Heart right ventricle (tissue), 16 donors: ENCODE results near the gene MGAT3. TPM values are rescaled to one million over a fixed set of nuclear protein-coding genes. Genes with fewer than 3 reads are reported as not detected.

Experiments
- ATAC-seq, 8 donors: fragments of 200-7000 bp; cut with Tn5 transposase; one replicate each; pipeline ENCODE4 v1.9.1; 2020; ENCODE audit warnings: mild to moderate bottlenecking in 8 of 8, moderate library complexity in 8 of 8, moderate number of reproducible peaks in 1 of 8
- DNase-seq, 2 donors: peaks; one replicate each; pipeline ENCODE4 v3.0.0-alpha.2; 2020
- H3K27ac ChIP-seq, 10 donors: fragments of 200-600 bp; sonication (generic) in 2 of 10; one replicate each; pipeline versions ENCODE4 v1.5.0 to v1.8.0; 2020 to 2022; ENCODE audit warnings: mild to moderate bottlenecking in 3 of 10
- H3K27me3 ChIP-seq, 7 donors: fragments of 200-600 bp; one replicate each; pipeline ENCODE4 v1.8.0; 2021 to 2022; ENCODE audit warnings: mild to moderate bottlenecking in 2 of 7
- H3K36me3 ChIP-seq, 9 donors: fragments of 200-600 bp; sonication (generic) in 1 of 9; one replicate each; pipeline versions ENCODE4 v1.5.0 to v1.8.0; 2020 to 2022; ENCODE audit warnings: mild to moderate bottlenecking in 2 of 9
- H3K4me1 ChIP-seq, 9 donors: fragments of 200-600 bp; sonication (generic) in 1 of 9; one replicate each; pipeline versions ENCODE4 v1.5.0 to v1.8.0; 2020 to 2022; ENCODE audit warnings: mild to moderate bottlenecking in 4 of 9
- H3K4me3 ChIP-seq, 10 donors: fragments of 200-600 bp; sonication (generic) in 2 of 10; one replicate each; pipeline versions ENCODE4 v1.5.0 to v1.8.0; 2020 to 2022; ENCODE audit warnings: mild to moderate bottlenecking in 7 of 10, moderate library complexity in 2 of 10
- H3K9me3 ChIP-seq, 11 donors: fragments of 200-600 bp in 10 of 11; sonication (generic) in 2 of 11; one replicate each; pipeline versions ENCODE4 v1.5.0 to v1.8.0; 2013 to 2022; ENCODE audit warnings: mild to moderate bottlenecking in 2 of 11, control low read depth in 1 of 11, moderate library complexity in 1 of 11
- CTCF ChIP-seq, 9 donors: fragments of 200-600 bp; sonication (generic) in 2 of 9; IDR thresholded peaks; one replicate each; pipeline versions ENCODE4 v1.5.0 to v1.8.0; 2021 to 2022; ENCODE audit warnings: antibody characterized with exemption in 9 of 9, mild to moderate bottlenecking in 5 of 9, moderate library complexity in 1 of 9
- WGBS, 2 donors: extraction: QIAGEN DNeasy Blood & Tissue Kit; methylation state at CpG; one replicate each; pipeline ENCODE4 v1.1.7; 2013; ENCODE audit warnings: inconsistent platforms in 1 of 2; 5-methylcytosine and 5-hydroxymethylcytosine counted together
- intact Hi-C, 10 donors: fragments of 100-400 bp; cut with DNase I; formaldehyde crosslinking; loops; one replicate each; pipeline versions ENCODE4 v1.11.1 to v1.14.2; 2022
- polyA plus RNA-seq, 2 donors: library from polyadenylated mRNA; stranded (reverse); fragments of 200-250 nt; gene quantifications; one replicate each; pipeline ENCODE4 v1.2.3, GENCODE V29; 2013
- total RNA-seq, 10 donors: library from RNA; stranded (reverse); fragmentation: NEBNext Ultra II Directional in 3 of 10; extraction: Animal tissue kit (Norgen Biotek cat#: 25700) in 3 of 10; gene quantifications; one replicate each; pipeline versions ENCODE4 v1.2.1 to v1.2.4, GENCODE V29; 2021 to 2023
- donor health status: Arrhythmogenic right ventricular cardiomyopathy.
- donor health status: ischemic (EF 13 %, LVEDD 7.1; RV severe dilation, severe dysfunction).
- donor health status: healthy with polysubstance abuse.
- donor health status: DM: no; HTN: yes; CAD: no.
- donor health status: DM: no; HTN: no; CAD: no.
- donor health status: ischemic (EF 25% LVEDD 6.9; RV normal size, moderate dysfunction).
- donor health status: ischemic (EF 25% LVEDD 5.7; RV mildly dilated, moderate dysfunction).
- donor health status: healthy.
- donor health status: DM: yes; HTN: yes; CAD: no.
- donor health status: Ischemic cardiomyopathy.
- donor health status: ischemic (EF 35%, LVEDD 5.7; RV mildly dilated, moderate dysfunction).
- donor health status: nonischemic (EF 11% LVEDD 7.7; RV severe dilation, severe dysfunction).
- donor health status: DM: yes; HTN: yes; CAD: no.
- donor health status: PGD.
- donor health status: ischemic (EF 29% LVEDD 5.4; RV normal size, mild dysfunction).
- donor health status: nonischemic (EF 23%, LVEDD 6.1; RV moderate dilation, normal function).

The MGAT3 gene
- total and polyA plus RNA-seq, 12 donors = 1.8 to 14.0 (median 3.9) TPM

GRCh38 chr22:39487826-39488520 lies 31.2 kb downstream of the MGAT3 start:
- no peak for TF ChIP-seq CTCF (IDR thresholded peaks at IDR 0.05)
- DNase-seq = no peak
- peaks cover 0 to 25% (median 4%) of the 10 kb centered on the region in 9 donors for H3K4me1 ChIP-seq
- no peaks in the 10 kb centered on the region for H3K9me3 ChIP-seq
- H3K27me3 ChIP-seq = no peaks in the 10 kb centered on the region
- ATAC-seq = no peak
- WGBS, 2 donors = 97% methylated on average over 70 of the region's 70 CpGs
- peaks cover 0 to 16% (median 0%) of the 10 kb centered on the region in 9 donors for H3K36me3 ChIP-seq
- intact Hi-C loops = no loop called here
- no peak overlapping the region for H3K27ac ChIP-seq
- no peak overlapping the region for H3K4me3 ChIP-seq

GRCh38 chr22:39488563-39489083 lies 31.8 kb downstream of the MGAT3 start:
- peaks cover 0 to 25% (median 4%) of the 10 kb centered on the region in 9 donors for H3K4me1 ChIP-seq
- H3K4me3 ChIP-seq = no peak overlapping the region
- H3K27ac ChIP-seq = no peak overlapping the region
- ATAC-seq = peak in 1 of 8 donors; percentile 18
- intact Hi-C loops = no loop called here
- no peak for DNase-seq
- TF ChIP-seq CTCF (IDR thresholded peaks at IDR 0.05) = no peak
- H3K9me3 ChIP-seq = no peaks in the 10 kb centered on the region
- no peaks in the 10 kb centered on the region for H3K27me3 ChIP-seq
- WGBS, 2 donors = 92 to 95% methylated on average over 39 of the region's 39 CpGs
- peaks cover 0 to 16% (median 0%) of the 10 kb centered on the region in 9 donors for H3K36me3 ChIP-seq

- DNase-seq (no peak), ATAC-seq (peak in 1 of 8 donors; percentile 14)
These were observed 32.6 kb downstream of the MGAT3 start for GRCh38 chr22:39489094-39490068.

More at GRCh38 chr22:39489094-39490068, 32.6 kb downstream of the MGAT3 start:
- peaks cover 0 to 25% (median 4%) of the 10 kb centered on the region in 9 donors for H3K4me1 ChIP-seq
- TF ChIP-seq CTCF (IDR thresholded peaks at IDR 0.05) = no peak
- WGBS, 2 donors = 84% methylated on average over 17 of the region's 17 CpGs
- peak overlapping the region in 1 of 10 donors; percentile 2 for H3K27ac ChIP-seq
- H3K27me3 ChIP-seq = no peaks in the 10 kb centered on the region
- no peak overlapping the region for H3K4me3 ChIP-seq
- intact Hi-C loops = loop anchor here in 6 of 10 donors (5.0 to 10.0 kb wide), 4 partner anchors 38 to 55 kb away; partner anchors contain the start of gene RPS19BP1 (in 2 of the 6)
- H3K36me3 ChIP-seq = peaks cover 0 to 16% (median 0%) of the 10 kb centered on the region in 9 donors
- no peaks in the 10 kb centered on the region for H3K9me3 ChIP-seq
